Measurements from ENCODE around the gene PRKCE. TPM values are rescaled to one million over a fixed set of nuclear protein-coding genes. Genes with fewer than 3 reads are reported as not detected.

PRKCE gene
- total RNA-seq, 1 experiment from 2014 or later, result 2.4 TPM

- TF ChIP-seq EZH2 (IDR thresholded peaks at IDR 0.05; ENCODE audit: borderline replicate concordance, low read depth, low read length, poor library complexity, severe bottlenecking), result no peak
- no peak for TF ChIP-seq CTCF (conservative IDR thresholded peaks at IDR 0.05; ENCODE audit: low read depth, low read length)
- CTCF ChIA-PET, result no interaction called here
- POLR2A ChIA-PET (ENCODE audit: low non-redundant PET), result no interaction called here
- DNase-seq (ENCODE audit: low spot score), result peak; percentile 13
- Histone ChIP-seq H3K9me3 (ENCODE audit: low read depth, low read length, poor library complexity, severe bottlenecking) (no peaks in the 10 kb centered on the region), H3K4me1 (ENCODE audit: insufficient read depth, low read length, poor library complexity, severe bottlenecking) (no peaks in the 10 kb centered on the region), H3K4me3 (ENCODE audit: low read depth, low read length, poor library complexity, severe bottlenecking) (no peak overlapping the region), H3K27ac (ENCODE audit: low read depth, low read length, poor library complexity, severe bottlenecking) (no peak overlapping the region), H3K36me3 (ENCODE audit: insufficient read depth, low read length, poor library complexity, severe bottlenecking) (no peaks in the 10 kb centered on the region), H3K27me3 (replicated peaks; ENCODE audit: insufficient read depth, low read depth, low read length, poor library complexity) (peaks cover 9% of the 10 kb centered on the region)
- BruUV-seq (replicated peaks), result no TSS peak
- intact Hi-C loops (cut with micrococcal nuclease; ENCODE audit: unreplicated experiment), result no loop called here
Measured at GRCh38 chr2:45821558-45822271, 170.2 kb downstream of the PRKCE start.

- Histone ChIP-seq H3K36me3 (ENCODE audit: insufficient read depth, low read length, poor library complexity, severe bottlenecking) (no peaks in the 10 kb centered on the region), H3K4me1 (ENCODE audit: insufficient read depth, low read length, poor library complexity, severe bottlenecking) (no peaks in the 10 kb centered on the region), H3K27ac (ENCODE audit: low read depth, low read length, poor library complexity, severe bottlenecking) (no peak overlapping the region), H3K27me3 (replicated peaks; ENCODE audit: insufficient read depth, low read depth, low read length, poor library complexity) (peaks cover 9% of the 10 kb centered on the region), H3K9me3 (ENCODE audit: low read depth, low read length, poor library complexity, severe bottlenecking) (no peaks in the 10 kb centered on the region), H3K4me3 (ENCODE audit: low read depth, low read length, poor library complexity, severe bottlenecking) (no peak overlapping the region)
- TF ChIP-seq EZH2 (IDR thresholded peaks at IDR 0.05; ENCODE audit: borderline replicate concordance, low read depth, low read length, poor library complexity, severe bottlenecking), result no peak
- TF ChIP-seq CTCF (conservative IDR thresholded peaks at IDR 0.05; ENCODE audit: low read depth, low read length), result no peak
- ChIA-PET CTCF (no interaction called here), POLR2A (ENCODE audit: low non-redundant PET) (no interaction called here)
- BruUV-seq (replicated peaks), result no TSS peak
- DNase-seq (ENCODE audit: low spot score), result no peak
- intact Hi-C loops (cut with micrococcal nuclease; ENCODE audit: unreplicated experiment), result no loop called here
Measured at GRCh38 chr2:45822272-45822630, 170.8 kb downstream of the PRKCE start.

- Histone ChIP-seq H3K27ac (ENCODE audit: low read depth, low read length, poor library complexity, severe bottlenecking) (no peak overlapping the region), H3K36me3 (ENCODE audit: insufficient read depth, low read length, poor library complexity, severe bottlenecking) (no peaks in the 10 kb centered on the region), H3K9me3 (ENCODE audit: low read depth, low read length, poor library complexity, severe bottlenecking) (no peaks in the 10 kb centered on the region), H3K4me1 (ENCODE audit: insufficient read depth, low read length, poor library complexity, severe bottlenecking) (no peaks in the 10 kb centered on the region), H3K4me3 (ENCODE audit: low read depth, low read length, poor library complexity, severe bottlenecking) (no peak overlapping the region), H3K27me3 (replicated peaks; ENCODE audit: insufficient read depth, low read depth, low read length, poor library complexity) (peaks cover 3% of the 10 kb centered on the region)
- intact Hi-C loops (cut with micrococcal nuclease; ENCODE audit: unreplicated experiment), result no loop called here
- no TSS peak for BruUV-seq (replicated peaks)
- TF ChIP-seq CTCF (conservative IDR thresholded peaks at IDR 0.05; ENCODE audit: low read depth, low read length), result no peak
- no peak for TF ChIP-seq EZH2 (IDR thresholded peaks at IDR 0.05; ENCODE audit: borderline replicate concordance, low read depth, low read length, poor library complexity, severe bottlenecking)
- POLR2A ChIA-PET (ENCODE audit: low non-redundant PET), result no interaction called here
- CTCF ChIA-PET, result no interaction called here
- no peak for DNase-seq (ENCODE audit: low spot score)
Measured at GRCh38 chr2:45823723-45824206, 172.3 kb downstream of the PRKCE start.
